Gastrocnemius medialis (tissue), 4 donors: Measurements from ENCODE around the gene SLC52A1.

Source experiments
- CTCF ChIP-seq, 5 experiments: fragments of 450-650 bp in 3 of 5; fragments of 200-600 bp in 2 of 5; sonication (generic) in 2 of 5; IDR thresholded peaks in 4 of 5; conservative IDR thresholded peaks in 1 of 5; 1 replicate in 4 of 5; 2 replicates in 1 of 5; pipeline ENCODE4 v1.5.1; 2016 to 2019; ENCODE audit warnings: antibody characterized with exemption in 5 of 5, mild to moderate bottlenecking in 3 of 5, moderate library complexity in 3 of 5
- POLR2A ChIP-seq, 2 donors: fragments of 450-650 bp; IDR thresholded peaks; one replicate each; pipeline ENCODE4 v1.6.1; 2017; ENCODE audit warnings: antibody characterized with exemption in 2 of 2, mild to moderate bottlenecking in 2 of 2, moderate library complexity in 2 of 2

GRCh38 chr17:5065227-5065744, 30.1 kb upstream of the SLC52A1 start:
- TF ChIP-seq POLR2A (IDR thresholded peaks at IDR 0.05) (no peak), CTCF (IDR thresholded peaks at IDR 0.05 in 4 of 5, conservative IDR thresholded peaks at IDR 0.05 in 1 of 5) (no peak)
